ENCODE data around the gene AMN. TPM values are rescaled to one million over a fixed set of nuclear protein-coding genes. Genes with fewer than 3 reads are reported as not detected.

AMN gene
- total RNA-seq, 5 donors from 2014 or later (not counting 1 experiment from before 2014, with no cell fraction given), result 5.2 to 15.0 (median 8.4) TPM

DNA sequence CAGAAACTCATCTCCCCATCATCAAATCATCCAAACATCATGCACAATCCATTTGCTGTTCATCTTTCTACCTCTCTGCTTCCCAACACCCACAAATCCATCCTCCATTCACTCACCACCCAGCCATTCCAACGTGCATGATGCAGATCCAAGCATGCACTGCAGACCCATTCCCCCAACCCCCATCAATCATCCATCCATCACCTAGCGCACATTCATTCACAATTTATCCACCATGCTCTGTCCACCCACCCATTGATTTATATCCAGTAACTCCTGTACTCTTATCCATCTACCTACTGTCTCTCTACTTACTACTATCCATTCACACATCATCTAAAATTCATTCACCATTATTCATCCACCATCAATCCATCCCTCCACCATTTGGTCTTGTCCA is 4.0 kb upstream of the AMN start:
- ATAC-seq (replicated peaks in 1 of 4) (no peak), DNase-seq (no peak)
- 61% methylated on average over 2 of the region's 2 CpGs for whole genome bisulfite sequencing (ENCODE audit: insufficient coverage)
- no peak overlapping the region for H3K27ac Mint-ChIP-seq
- peaks cover 3 to 8% (median 5%) of the 10 kb centered on the region in 3 donors for H3K4me1 Mint-ChIP-seq
- no peak overlapping the region for H3K27ac ChIP-seq (ENCODE audit: low read length)
- CTCF ChIA-PET, result interaction anchor here in 1 of 2 donors (1.7 kb wide), 1 partner anchor 224 kb away, joined by 8 read pairs; no protein-coding TSS in a partner anchor
- peaks cover 0 to 2% of the 10 kb centered on the region in 2 donors for H3K36me3 ChIP-seq (ENCODE audit: control insufficient read depth in 2 of 2, extremely low read depth in 1 of 2, insufficient read depth in 1 of 2, low read length in 1 of 2)
- H3K27me3 ChIP-seq (replicated peaks in 1 of 2; ENCODE audit: control insufficient read depth in 2 of 2, extremely low read depth in 1 of 2, insufficient read depth in 2 of 2, low read length in 1 of 2), result peaks cover 2 to 13% of the 10 kb centered on the region in 2 experiments
- no peak overlapping the region for H3K4me3 Mint-ChIP-seq
- H3K4me1 ChIP-seq (ENCODE audit: control insufficient read depth in 1 of 2, extremely low read depth in 1 of 2, insufficient read depth in 2 of 2, low read length in 2 of 2), result peaks cover 0 to 21% of the 10 kb centered on the region in 2 experiments
- H3K9me3 ChIP-seq, result no peaks in the 10 kb centered on the region
- POLR2A ChIA-PET, result interaction anchor here in 1 of 2 donors (0.5 kb wide), 1 partner anchor 233 kb away, joined by 3 read pairs; no protein-coding TSS in a partner anchor
- H3K9me3 Mint-ChIP-seq, result no peaks in the 10 kb centered on the region
- no peak overlapping the region for H3K4me3 ChIP-seq (ENCODE audit: control insufficient read depth in 1 of 2, extremely low read depth in 1 of 2, low read length in 1 of 2)
- H3K36me3 Mint-ChIP-seq, result no peaks in the 10 kb centered on the region
- no peaks in the 10 kb centered on the region for H3K27me3 Mint-ChIP-seq

DNA sequence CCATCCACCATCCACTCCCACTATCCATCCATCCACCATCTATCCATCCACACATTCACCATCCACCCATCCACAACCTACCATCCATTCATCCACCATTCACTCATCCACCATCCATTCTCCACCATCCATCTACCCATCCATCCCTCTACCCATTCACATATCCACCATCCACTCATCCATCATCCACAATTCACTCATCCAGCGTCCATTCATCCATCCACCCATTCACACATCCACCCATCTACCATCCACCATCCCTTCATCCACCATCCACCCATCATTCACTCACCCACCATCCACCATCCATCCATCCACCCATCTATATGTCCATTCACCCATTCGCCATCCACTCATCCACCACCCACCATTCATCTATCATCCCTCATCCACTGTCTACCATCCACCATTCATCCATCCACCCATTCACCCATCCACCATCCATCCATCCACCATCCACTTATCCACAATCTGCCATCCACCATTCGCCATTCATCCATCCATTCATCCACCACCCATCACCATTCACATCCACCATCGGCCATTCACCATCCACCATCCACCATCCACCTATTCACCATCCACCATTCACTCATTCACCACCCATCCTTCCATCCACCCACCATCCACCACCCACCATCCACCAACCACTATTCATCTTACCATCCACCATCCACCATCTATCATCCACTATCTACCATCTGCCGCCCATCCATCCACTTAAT is 2.0 kb upstream of the AMN start:
- Histone ChIP-seq H3K4me3 (ENCODE audit: control insufficient read depth in 1 of 2, extremely low read depth in 1 of 2, low read length in 1 of 2) (no peak overlapping the region), H3K4me1 (ENCODE audit: control insufficient read depth in 1 of 2, extremely low read depth in 1 of 2, insufficient read depth in 2 of 2, low read length in 2 of 2) (peaks cover 0 to 37% of the 10 kb centered on the region in 2 experiments), H3K27ac (ENCODE audit: low read length) (no peak overlapping the region), H3K27me3 (replicated peaks in 1 of 2; ENCODE audit: control insufficient read depth in 2 of 2, extremely low read depth in 1 of 2, insufficient read depth in 2 of 2, low read length in 1 of 2) (peaks cover 2 to 33% of the 10 kb centered on the region in 2 experiments), H3K36me3 (ENCODE audit: control insufficient read depth in 2 of 2, extremely low read depth in 1 of 2, insufficient read depth in 1 of 2, low read length in 1 of 2) (no peaks in the 10 kb centered on the region), H3K9me3 (no peaks in the 10 kb centered on the region)
- Mint-ChIP-seq H3K27me3 (peaks cover 0 to 6% of the 10 kb centered on the region in 2 donors), H3K4me1 (peaks cover 11 to 16% (median 14%) of the 10 kb centered on the region in 3 donors), H3K4me3 (no peak overlapping the region), H3K9me3 (no peaks in the 10 kb centered on the region), H3K36me3 (no peaks in the 10 kb centered on the region), H3K27ac (no peak overlapping the region)
- ChIA-PET CTCF (no interaction called here), POLR2A (no interaction called here)
- no peak for DNase-seq
- 93% methylated on average over 5 of the region's 5 CpGs for WGBS (ENCODE audit: insufficient coverage)
- no peak for ATAC-seq (replicated peaks in 1 of 4)

DNA sequence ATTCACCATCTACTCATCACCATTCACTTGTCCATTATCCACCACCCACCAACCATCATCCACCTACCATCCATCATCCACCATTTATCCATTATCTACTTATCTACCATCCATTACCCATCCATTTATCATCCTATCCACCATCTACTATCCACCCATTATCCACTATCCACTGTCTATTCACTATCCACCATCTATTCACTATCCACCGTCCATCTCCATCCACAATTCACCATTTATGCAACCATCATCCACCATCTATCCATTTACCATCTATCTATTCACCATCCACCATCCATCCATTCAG is 1.5 kb upstream of the AMN start:
- Mint-ChIP-seq H3K9me3 (no peaks in the 10 kb centered on the region), H3K36me3 (no peaks in the 10 kb centered on the region), H3K4me3 (no peak overlapping the region), H3K27me3 (peaks cover 4 to 11% of the 10 kb centered on the region in 2 donors), H3K4me1 (peaks cover 11 to 17% (median 17%) of the 10 kb centered on the region in 3 donors), H3K27ac (no peak overlapping the region)
- WGBS (ENCODE audit: insufficient coverage), result 100% methylated on average over 1 of the region's 1 CpG
- Histone ChIP-seq H3K36me3 (ENCODE audit: control insufficient read depth in 2 of 2, extremely low read depth in 1 of 2, insufficient read depth in 1 of 2, low read length in 1 of 2) (no peaks in the 10 kb centered on the region), H3K4me3 (ENCODE audit: control insufficient read depth in 1 of 2, extremely low read depth in 1 of 2, low read length in 1 of 2) (no peak overlapping the region), H3K27ac (ENCODE audit: low read length) (no peak overlapping the region), H3K4me1 (ENCODE audit: control insufficient read depth in 1 of 2, extremely low read depth in 1 of 2, insufficient read depth in 2 of 2, low read length in 2 of 2) (peaks cover 0 to 37% of the 10 kb centered on the region in 2 experiments), H3K9me3 (no peaks in the 10 kb centered on the region), H3K27me3 (replicated peaks in 1 of 2; ENCODE audit: control insufficient read depth in 2 of 2, extremely low read depth in 1 of 2, insufficient read depth in 2 of 2, low read length in 1 of 2) (peaks cover 2 to 38% of the 10 kb centered on the region in 2 experiments)
- DNase-seq, result no peak
- POLR2A ChIA-PET, result no interaction called here
- CTCF ChIA-PET, result no interaction called here
- ATAC-seq (replicated peaks in 1 of 4), result no peak

DNA sequence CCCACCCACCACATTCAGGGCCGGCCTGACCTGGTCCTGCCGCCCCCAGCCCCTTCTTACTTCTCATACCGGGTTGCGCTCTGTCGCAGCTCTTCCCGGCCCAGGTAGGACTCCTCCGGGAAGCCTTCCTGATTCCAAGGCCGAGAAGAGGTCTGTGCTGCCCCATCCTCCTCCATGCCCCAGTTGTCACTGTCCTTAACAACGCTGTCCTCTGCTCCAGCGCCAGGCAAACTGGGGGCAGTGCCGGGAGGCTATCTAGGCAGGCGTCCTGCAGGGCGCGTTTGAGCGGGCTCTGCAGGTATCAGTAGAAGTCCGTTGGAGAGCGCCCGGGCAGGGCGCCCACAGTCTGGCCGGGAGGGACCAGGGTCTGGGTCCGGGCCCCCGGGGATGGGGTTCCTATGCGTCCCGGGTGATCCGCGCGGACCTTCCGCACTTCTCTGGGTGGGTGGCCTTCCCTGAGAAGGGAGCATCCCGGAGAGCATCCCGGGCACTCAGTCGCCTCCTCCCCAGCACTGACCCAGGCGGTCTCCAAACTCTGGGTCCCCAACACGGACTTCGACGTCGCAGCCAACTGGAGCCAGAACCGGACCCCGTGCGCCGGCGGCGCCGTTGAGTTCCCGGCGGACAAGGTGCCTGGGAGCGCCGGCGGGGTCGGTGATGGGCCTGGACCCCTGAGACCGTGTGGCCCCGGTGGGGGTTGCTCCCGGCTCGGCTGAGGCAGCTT is 900 bp downstream of the AMN start:
- Mint-ChIP-seq H3K4me3 (peak overlapping the region; percentile 43 to 72 (median 66)), H3K27me3 (peaks cover 7 to 19% of the 10 kb centered on the region in 2 donors), H3K4me1 (peaks cover 16 to 23% (median 18%) of the 10 kb centered on the region in 3 donors), H3K36me3 (no peaks in the 10 kb centered on the region), H3K9me3 (no peaks in the 10 kb centered on the region), H3K27ac (no peak overlapping the region)
- Histone ChIP-seq H3K27ac (ENCODE audit: low read length) (no peak overlapping the region), H3K4me3 (ENCODE audit: control insufficient read depth in 1 of 2, extremely low read depth in 1 of 2, low read length in 1 of 2) (peak overlapping the region in 1 of 2 donors; percentile 34), H3K36me3 (ENCODE audit: control insufficient read depth in 2 of 2, extremely low read depth in 1 of 2, insufficient read depth in 1 of 2, low read length in 1 of 2) (no peaks in the 10 kb centered on the region), H3K9me3 (no peaks in the 10 kb centered on the region), H3K4me1 (ENCODE audit: control insufficient read depth in 1 of 2, extremely low read depth in 1 of 2, insufficient read depth in 2 of 2, low read length in 2 of 2) (peaks cover 0 to 37% of the 10 kb centered on the region in 2 experiments), H3K27me3 (replicated peaks in 1 of 2; ENCODE audit: control insufficient read depth in 2 of 2, extremely low read depth in 1 of 2, insufficient read depth in 2 of 2, low read length in 1 of 2) (peaks cover 2 to 58% of the 10 kb centered on the region in 2 experiments)
- DNase-seq (no peak), ATAC-seq (replicated peaks in 1 of 4) (peak in 2 of 4 experiments; percentile 12 to 15)
- ChIA-PET CTCF (no interaction called here), POLR2A (no interaction called here)
- 17% methylated on average over 51 of the region's 53 CpGs for WGBS (ENCODE audit: insufficient coverage)

DNA sequence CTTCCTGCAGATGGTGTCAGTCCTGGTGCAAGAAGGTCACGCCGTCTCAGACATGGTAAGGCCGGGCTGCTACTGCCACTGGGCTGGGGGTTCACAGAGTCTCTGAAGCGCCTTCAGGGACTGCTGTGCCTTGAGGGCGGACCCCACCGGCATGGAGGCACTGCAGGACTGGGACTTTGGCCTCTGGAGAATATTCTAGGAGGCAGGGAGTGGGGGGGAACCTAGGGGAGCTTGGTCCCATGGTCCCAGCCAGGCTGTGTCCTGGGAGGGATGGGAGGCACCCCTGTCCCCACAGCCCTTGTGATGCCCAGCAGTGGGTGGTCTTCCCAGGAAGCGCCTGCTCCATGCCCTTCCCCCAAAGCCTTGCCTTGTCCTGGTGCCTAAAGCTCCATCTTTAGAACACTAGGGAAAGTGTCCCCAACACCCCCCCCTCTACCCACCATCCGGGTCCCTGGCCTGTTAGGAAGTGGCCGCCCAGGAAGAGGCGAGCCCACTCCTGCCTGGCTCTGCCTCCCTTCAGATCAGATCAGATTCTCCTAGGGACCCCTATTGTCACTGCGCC is 1.5 kb downstream of the AMN start:
- H3K4me1 ChIP-seq (ENCODE audit: control insufficient read depth in 1 of 2, extremely low read depth in 1 of 2, insufficient read depth in 2 of 2, low read length in 2 of 2), result peaks cover 0 to 44% of the 10 kb centered on the region in 2 experiments
- H3K27ac Mint-ChIP-seq, result no peak overlapping the region
- peaks cover 2 to 64% of the 10 kb centered on the region in 2 experiments for H3K27me3 ChIP-seq (replicated peaks in 1 of 2; ENCODE audit: control insufficient read depth in 2 of 2, extremely low read depth in 1 of 2, insufficient read depth in 2 of 2, low read length in 1 of 2)
- no peaks in the 10 kb centered on the region for H3K9me3 ChIP-seq
- DNase-seq (no peak), ATAC-seq (replicated peaks in 1 of 4) (no peak)
- peaks cover 16 to 27% (median 18%) of the 10 kb centered on the region in 3 donors for H3K4me1 Mint-ChIP-seq
- CTCF ChIA-PET, result no interaction called here
- POLR2A ChIA-PET, result no interaction called here
- H3K4me3 Mint-ChIP-seq, result peak overlapping the region in 1 of 3 donors; percentile 42
- H3K4me3 ChIP-seq (ENCODE audit: control insufficient read depth in 1 of 2, extremely low read depth in 1 of 2, low read length in 1 of 2), result no peak overlapping the region
- 56% methylated on average over 10 of the region's 11 CpGs for WGBS (ENCODE audit: insufficient coverage)
- no peaks in the 10 kb centered on the region for H3K36me3 ChIP-seq (ENCODE audit: control insufficient read depth in 2 of 2, extremely low read depth in 1 of 2, insufficient read depth in 1 of 2, low read length in 1 of 2)
- no peaks in the 10 kb centered on the region for H3K36me3 Mint-ChIP-seq
- no peaks in the 10 kb centered on the region for H3K9me3 Mint-ChIP-seq
- H3K27ac ChIP-seq (ENCODE audit: low read length), result no peak overlapping the region
- H3K27me3 Mint-ChIP-seq, result peaks cover 7 to 21% of the 10 kb centered on the region in 2 donors

Measured in T-cell (primary cell).